K562 (cell line): ENCODE results near the gene DST. TPM values are rescaled to one million over a fixed set of nuclear protein-coding genes. Genes with fewer than 3 reads are reported as not detected.
A peak's percentile ranks its signal among the peaks of the same experiment; 100 is the strongest.

ENCODE experiments used
- ATAC-seq: fragments of 200-7000 bp; cut with Tn5 transposase; 3 replicates; pipeline ENCODE4 v1.9.1; 2020; ENCODE audit warnings: moderate library complexity
- BruUV-seq: library from RNA; stranded (reverse); fragments of 400-500 nt; replicated peaks from 2 replicates; lab custom pipeline; 2021; lab: Mats Ljungman, UMichigan
- CTCF ChIA-PET: fragments of 300-600 bp; formaldehyde crosslinking; extraction: SDS; loops from one replicate; lab custom pipeline; 2021; ENCODE audit warnings: low intra/inter-chr PET ratio; lab: Yijun Ruan, JAX
- POLR2A ChIA-PET: fragments of 300-600, 350-650 bp; sonication (Branson Sonifier 250); formaldehyde crosslinking; extraction: SDS; loops from one replicate; lab custom pipeline; 2021; ENCODE audit warnings: antibody characterized with exemption, inconsistent platforms; lab: Yijun Ruan, JAX
- DNase-seq, 4 experiments: peaks; one replicate each; pipeline versions ENCODE4 v3.0.0 to v3.0.0-alpha.2; 2011 to 2018; ENCODE audit warnings: low spot score in 3 of 4, mixed read lengths in 3 of 4; ENCODE audit errors: extremely low read depth in 1 of 4
- FAIRE-seq: peaks from 2 replicates; lab custom pipeline; 2011; peaks lifted over from hg19 to GRCh38; lab: Jason Lieb, UNC
- H2AFZ ChIP-seq: 2 replicates; pipeline ENCODE4 v1.6.0; 2011; ENCODE audit warnings: low read depth, low read length, control low read depth, inconsistent platforms
- H3K27ac ChIP-seq: fragments of 200-600 bp; 3 replicates; pipeline ENCODE4 v1.8.0; 2011; ENCODE audit warnings: low read depth, mild to moderate bottlenecking, control low read depth, inconsistent platforms, low read length, moderate library complexity, mixed read lengths; ENCODE audit errors: extremely low read depth
- H3K27me3 ChIP-seq, 2 experiments: fragments of 300-600 bp in 1 of 2; 2 replicates in 1 of 2; 3 replicates in 1 of 2; pipeline versions ENCODE4 v1.6.0 to v1.8.0; 2011; ENCODE audit warnings: inconsistent platforms in 2 of 2, low read length in 2 of 2, mild to moderate bottlenecking in 1 of 2, mixed read lengths in 1 of 2, moderate library complexity in 1 of 2; ENCODE audit not compliant: control insufficient read depth in 2 of 2, insufficient read depth in 2 of 2
- H3K36me3 ChIP-seq: fragments of 300-600 bp; 3 replicates; pipeline ENCODE4 v1.8.0; 2011; ENCODE audit warnings: mild to moderate bottlenecking, low read length, inconsistent platforms; ENCODE audit not compliant: control insufficient read depth, insufficient read depth
- H3K4me1 ChIP-seq, 2 experiments: fragments of 200-600 bp in 1 of 2; replicated peaks in 1 of 2; 2 replicates in 1 of 2; 3 replicates in 1 of 2; pipeline versions ENCODE4 v1.5.1 to v1.8.0; 2011; ENCODE audit warnings: inconsistent platforms in 2 of 2, low read length in 2 of 2, mild to moderate bottlenecking in 1 of 2, mixed read lengths in 1 of 2, moderate library complexity in 1 of 2; ENCODE audit not compliant: control insufficient read depth in 2 of 2, insufficient read depth in 2 of 2
- H3K4me2 ChIP-seq: 2 replicates; pipeline ENCODE4 v1.6.1; 2011; ENCODE audit warnings: low read length, control low read depth, inconsistent platforms, mixed read lengths; ENCODE audit not compliant: insufficient read depth
- H3K4me3 ChIP-seq: fragments of 200-600 bp; sonication (generic), shearing (Covaris generic); 2 replicates; pipeline ENCODE4 v1.5.1; 2016; ENCODE audit warnings: control low read depth, inconsistent platforms
- H3K79me2 ChIP-seq: fragments of 200-600 bp; 3 replicates; pipeline ENCODE4 v1.8.0; 2011; ENCODE audit warnings: low read length, inconsistent platforms; ENCODE audit not compliant: control insufficient read depth, insufficient read depth
- H3K9ac ChIP-seq, 2 experiments: 2 replicates each; pipeline versions ENCODE4 v1.6.0 to v1.6.1; 2011; ENCODE audit warnings: low read depth in 2 of 2, low read length in 2 of 2, control low read depth in 1 of 2, inconsistent platforms in 1 of 2, mild to moderate bottlenecking in 1 of 2, mixed read lengths in 1 of 2; ENCODE audit not compliant: insufficient read depth in 1 of 2
- H3K9me1 ChIP-seq: one replicate; pipeline ENCODE4 v1.6.0; 2011; ENCODE audit warnings: inconsistent platforms, mild to moderate bottlenecking, low read length, moderate library complexity; ENCODE audit not compliant: control insufficient read depth, insufficient read depth
- H3K9me3 ChIP-seq: replicated peaks from 2 replicates; pipeline ENCODE4 v1.5.1; 2011; ENCODE audit warnings: low read depth, low read length, inconsistent platforms; ENCODE audit not compliant: control insufficient read depth, insufficient read depth
- H4K20me1 ChIP-seq: replicated peaks from 2 replicates; pipeline ENCODE4 v1.6.1; 2011; ENCODE audit warnings: low read length, inconsistent platforms, mixed read lengths; ENCODE audit not compliant: control insufficient read depth, insufficient read depth
- CBFA2T3 ChIP-seq: fragments of 450-650 bp; IDR thresholded peaks from 2 replicates; pipeline ENCODE4 v1.6.1; 2017
- MITF ChIP-seq: IDR thresholded peaks from 2 replicates; pipeline ENCODE4 v1.6.1; 2014; ENCODE audit warnings: antibody characterized with exemption
- TEAD4 ChIP-seq, 2 experiments: sonication (generic) in 1 of 2; formaldehyde crosslinking in 1 of 2; IDR thresholded peaks; 2 replicates each; pipeline versions ENCODE4 v1.6.1 to v1.8.0; 2012 to 2022; ENCODE audit warnings: borderline replicate concordance in 1 of 2, inconsistent platforms in 1 of 2, low read length in 1 of 2, mild to moderate bottlenecking in 1 of 2, missing genetic modification reagents in 1 of 2
- WGBS: fragments of 100-300 bp; shearing (Covaris generic); methylation state at CpG from one replicate; pipeline ENCODE4 v1.1.6; 2016; ENCODE audit warnings: low coverage, mixed read lengths; ENCODE audit not compliant: insufficient coverage; ENCODE audit errors: missing lambda C conversion rate; 5-methylcytosine and 5-hydroxymethylcytosine counted together
- in situ Hi-C: fragments of 300-500 bp; cut with MboI; formaldehyde crosslinking; loops from 4 replicates; pipeline ENCODE4 v1.15.0; 2018; ENCODE audit warnings: inconsistent platforms, mixed read lengths
- intact Hi-C: fragments of 100-400 bp; cut with micrococcal nuclease; formaldehyde crosslinking; loops from 2 replicates; pipeline ENCODE4 v1.14.2; 2022
- polyA plus RNA-seq, 8 experiments: library from polyadenylated mRNA; depleted of rRNA in 4 of 8; stranded (reverse) in 5 of 8; unstranded in 3 of 8; fragments of >200 nt; fragmentation: Nextera tagmentation in 2 of 8; fragmentation: Illumina TruSeq in 1 of 8; extraction: Ambion mirVana in 2 of 8; extraction: Trizol in 1 of 8; gene quantifications; 2 replicates each; pipeline versions ENCODE4 v1.2.1 to v1.2.3, GENCODE V29; 2011 to 2014; ENCODE audit warnings: inconsistent platforms in 1 of 8, missing spikeins in 1 of 8
- total RNA-seq, 7 experiments: library from RNA; depleted of rRNA in 6 of 7; stranded (reverse); fragments of >200 nt in 6 of 7; fragmentation: Illumina TruSeq in 2 of 7; extraction: Trizol in 2 of 7; gene quantifications; 2 replicates each; pipeline versions ENCODE4 v1.2.1 to v1.2.3, GENCODE V29; 2011 to 2021; ENCODE audit warnings: low replicate concordance in 1 of 7
- TF ChIP-seq, protein P1 (sequence below), 3 experiments: IDR thresholded peaks in 2 of 3; conservative IDR thresholded peaks in 1 of 3; 2 replicates each; pipeline ENCODE4 v1.5.1; 2011 to 2012; ENCODE audit warnings: low read length in 3 of 3, mild to moderate bottlenecking in 3 of 3, control low read depth in 2 of 3, improper control_type of control experiment in 1 of 3, inconsistent platforms in 1 of 3, low read depth in 1 of 3, mixed read lengths in 1 of 3, moderate library complexity in 1 of 3; ENCODE audit not compliant: insufficient read depth in 2 of 3

The DST gene
- total and polyA plus RNA-seq, 9 of the 15 experiments (the other 6 are each of a cell fraction or from before 2014, with no cell fraction given): 5.2 to 21.9 (median 13.3) TPM

- no peak overlapping the region for H3K4me2 ChIP-seq
- ATAC-seq: peak; percentile 70
- H3K27ac ChIP-seq: no peak overlapping the region
- ChIA-PET CTCF (no interaction called here), POLR2A (no interaction called here)
- H2AFZ ChIP-seq: no peak overlapping the region
- H3K9me1 ChIP-seq: no peaks in the 10 kb centered on the region
- no peak overlapping the region for H3K9ac ChIP-seq
- TF ChIP-seq CBFA2T3 (0 out of 2 replicates have a peak, but pooled peaks have one; percentile 23), MITF (no peak), TEAD4 (IDR thresholded peaks at IDR 0.05; ENCODE audit: low read length) (0 out of 2 replicates have a peak, but pooled peaks have one; percentile 9), TEAD4 (CRISPR knock-in tag; IDR thresholded peaks at IDR 0.05; ENCODE audit: borderline replicate concordance) (no peak)
- TF ChIP-seq, protein P1, sequence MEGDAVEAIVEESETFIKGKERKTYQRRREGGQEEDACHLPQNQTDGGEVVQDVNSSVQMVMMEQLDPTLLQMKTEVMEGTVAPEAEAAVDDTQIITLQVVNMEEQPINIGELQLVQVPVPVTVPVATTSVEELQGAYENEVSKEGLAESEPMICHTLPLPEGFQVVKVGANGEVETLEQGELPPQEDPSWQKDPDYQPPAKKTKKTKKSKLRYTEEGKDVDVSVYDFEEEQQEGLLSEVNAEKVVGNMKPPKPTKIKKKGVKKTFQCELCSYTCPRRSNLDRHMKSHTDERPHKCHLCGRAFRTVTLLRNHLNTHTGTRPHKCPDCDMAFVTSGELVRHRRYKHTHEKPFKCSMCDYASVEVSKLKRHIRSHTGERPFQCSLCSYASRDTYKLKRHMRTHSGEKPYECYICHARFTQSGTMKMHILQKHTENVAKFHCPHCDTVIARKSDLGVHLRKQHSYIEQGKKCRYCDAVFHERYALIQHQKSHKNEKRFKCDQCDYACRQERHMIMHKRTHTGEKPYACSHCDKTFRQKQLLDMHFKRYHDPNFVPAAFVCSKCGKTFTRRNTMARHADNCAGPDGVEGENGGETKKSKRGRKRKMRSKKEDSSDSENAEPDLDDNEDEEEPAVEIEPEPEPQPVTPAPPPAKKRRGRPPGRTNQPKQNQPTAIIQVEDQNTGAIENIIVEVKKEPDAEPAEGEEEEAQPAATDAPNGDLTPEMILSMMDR (IDR thresholded peaks at IDR 0.05 in 2 of 3, conservative IDR thresholded peaks at IDR 0.05 in 1 of 3; ENCODE audit: insufficient read depth in 2 of 3, low read depth in 1 of 3, low read length in 3 of 3): peak; percentile 18 to 35 (median 33); a peak in 2 of 6 replicates
- intact Hi-C loops: no loop called here
- H3K4me3 ChIP-seq: no peak overlapping the region
- peak; percentile 8 to 19 (median 12) for DNase-seq
- in situ Hi-C loops: no loop called here
- no peaks in the 10 kb centered on the region for H4K20me1 ChIP-seq
- no TSS peak for BruUV-seq
- WGBS: 13% methylated on average over 3 of the region's 3 CpGs
- H3K36me3 ChIP-seq: no peaks in the 10 kb centered on the region
- H3K9me3 ChIP-seq: no peaks in the 10 kb centered on the region
- H3K4me1 ChIP-seq: no peaks in the 10 kb centered on the region
- no peaks in the 10 kb centered on the region for H3K27me3 ChIP-seq
- peak; percentile 48 for FAIRE-seq
- H3K79me2 ChIP-seq: no peaks in the 10 kb centered on the region
Measured at GRCh38 chr6:56618050-56618449, 24.6 kb downstream of the DST start.
